ENCODE data around the gene KLLN.
A peak's percentile ranks its signal among the peaks of the same experiment; 100 is the strongest.

KLLN gene

GRCh38 chr10:87816163-87816897 is 47.0 kb downstream of the KLLN start:
- Histone ChIP-seq H2AFZ (ENCODE audit: low read depth) (no peak overlapping the region), H3K36me3 (ENCODE audit: insufficient read depth) (no peaks in the 10 kb centered on the region), H3K27ac (peak overlapping the region; percentile 85; the same call in 1 of the 2 replicates), H4K20me1 (ENCODE audit: insufficient read depth) (peaks cover 6% of the 10 kb centered on the region; the same call in 1 of the 2 replicates), H3K4me2 (peak overlapping the region; percentile 89), H3K4me3 (IDR thresholded peaks at IDR 0.05; ENCODE audit: insufficient read depth, low read depth, low read length) (no peak overlapping the region), H3K4me1 (ENCODE audit: low read depth, poor library complexity, severe bottlenecking) (peaks cover 36% of the 10 kb centered on the region), H3K27me3 (ENCODE audit: insufficient read depth, low read depth) (no peaks in the 10 kb centered on the region), H3K79me2 (ENCODE audit: insufficient read depth, low read depth) (peaks cover 66% of the 10 kb centered on the region), H3K9ac (peak overlapping the region; percentile 87; the same call in 1 of the 2 replicates)
- no peak for TF ChIP-seq CTCF (conservative IDR thresholded peaks at IDR 0.05; ENCODE audit: low read depth, low read length)

All from KMS-11 (cell line).